Heart right ventricle (tissue), 16 donors: ENCODE measurements around the gene ARMC2. TPM values are rescaled to one million over a fixed set of nuclear protein-coding genes. Genes with fewer than 3 reads are reported as not detected.
A peak's percentile ranks its signal among the peaks of the same experiment; 100 is the strongest.

Source experiments
- ATAC-seq, 8 donors: fragments of 200-7000 bp; cut with Tn5 transposase; one replicate each; pipeline ENCODE4 v1.9.1; 2020; ENCODE audit warnings: mild to moderate bottlenecking in 8 of 8, moderate library complexity in 8 of 8, moderate number of reproducible peaks in 1 of 8
- DNase-seq, 2 donors: peaks; one replicate each; pipeline ENCODE4 v3.0.0-alpha.2; 2020
- H3K27ac ChIP-seq, 10 donors: fragments of 200-600 bp; sonication (generic) in 2 of 10; one replicate each; pipeline versions ENCODE4 v1.5.0 to v1.8.0; 2020 to 2022; ENCODE audit warnings: mild to moderate bottlenecking in 3 of 10
- H3K27me3 ChIP-seq, 7 donors: fragments of 200-600 bp; one replicate each; pipeline ENCODE4 v1.8.0; 2021 to 2022; ENCODE audit warnings: mild to moderate bottlenecking in 2 of 7
- H3K36me3 ChIP-seq, 9 donors: fragments of 200-600 bp; sonication (generic) in 1 of 9; one replicate each; pipeline versions ENCODE4 v1.5.0 to v1.8.0; 2020 to 2022; ENCODE audit warnings: mild to moderate bottlenecking in 2 of 9
- H3K4me1 ChIP-seq, 9 donors: fragments of 200-600 bp; sonication (generic) in 1 of 9; one replicate each; pipeline versions ENCODE4 v1.5.0 to v1.8.0; 2020 to 2022; ENCODE audit warnings: mild to moderate bottlenecking in 4 of 9
- H3K4me3 ChIP-seq, 10 donors: fragments of 200-600 bp; sonication (generic) in 2 of 10; one replicate each; pipeline versions ENCODE4 v1.5.0 to v1.8.0; 2020 to 2022; ENCODE audit warnings: mild to moderate bottlenecking in 7 of 10, moderate library complexity in 2 of 10
- H3K9me3 ChIP-seq, 11 donors: fragments of 200-600 bp in 10 of 11; sonication (generic) in 2 of 11; one replicate each; pipeline versions ENCODE4 v1.5.0 to v1.8.0; 2013 to 2022; ENCODE audit warnings: mild to moderate bottlenecking in 2 of 11, control low read depth in 1 of 11, moderate library complexity in 1 of 11
- WGBS, 2 donors: extraction: QIAGEN DNeasy Blood & Tissue Kit; methylation state at CpG; one replicate each; pipeline ENCODE4 v1.1.7; 2013; ENCODE audit warnings: inconsistent platforms in 1 of 2; 5-methylcytosine and 5-hydroxymethylcytosine counted together
- intact Hi-C, 10 donors: fragments of 100-400 bp; cut with DNase I; formaldehyde crosslinking; loops; one replicate each; pipeline versions ENCODE4 v1.11.1 to v1.14.2; 2022
- polyA plus RNA-seq, 2 donors: library from polyadenylated mRNA; stranded (reverse); fragments of 200-250 nt; gene quantifications; one replicate each; pipeline ENCODE4 v1.2.3, GENCODE V29; 2013
- total RNA-seq, 10 donors: library from RNA; stranded (reverse); fragmentation: NEBNext Ultra II Directional in 3 of 10; extraction: Animal tissue kit (Norgen Biotek cat#: 25700) in 3 of 10; gene quantifications; one replicate each; pipeline versions ENCODE4 v1.2.1 to v1.2.4, GENCODE V29; 2021 to 2023
- TF ChIP-seq, protein P1 (sequence below), 9 donors: fragments of 200-600 bp; sonication (generic) in 2 of 9; IDR thresholded peaks; one replicate each; pipeline versions ENCODE4 v1.5.0 to v1.8.0; 2021 to 2022; ENCODE audit warnings: antibody characterized with exemption in 9 of 9, mild to moderate bottlenecking in 5 of 9, moderate library complexity in 1 of 9
- donor health status: Arrhythmogenic right ventricular cardiomyopathy.
- donor health status: ischemic (EF 13 %, LVEDD 7.1; RV severe dilation, severe dysfunction).
- donor health status: healthy with polysubstance abuse.
- donor health status: DM: no; HTN: yes; CAD: no.
- donor health status: DM: no; HTN: no; CAD: no.
- donor health status: ischemic (EF 25% LVEDD 6.9; RV normal size, moderate dysfunction).
- donor health status: ischemic (EF 25% LVEDD 5.7; RV mildly dilated, moderate dysfunction).
- donor health status: healthy.
- donor health status: DM: yes; HTN: yes; CAD: no.
- donor health status: Ischemic cardiomyopathy.
- donor health status: ischemic (EF 35%, LVEDD 5.7; RV mildly dilated, moderate dysfunction).
- donor health status: nonischemic (EF 11% LVEDD 7.7; RV severe dilation, severe dysfunction).
- donor health status: DM: yes; HTN: yes; CAD: no.
- donor health status: PGD.
- donor health status: ischemic (EF 29% LVEDD 5.4; RV normal size, mild dysfunction).
- donor health status: nonischemic (EF 23%, LVEDD 6.1; RV moderate dilation, normal function).

ARMC2 gene
- total and polyA plus RNA-seq, 12 donors = 2.5 to 16.4 (median 12.3) TPM

DNA sequence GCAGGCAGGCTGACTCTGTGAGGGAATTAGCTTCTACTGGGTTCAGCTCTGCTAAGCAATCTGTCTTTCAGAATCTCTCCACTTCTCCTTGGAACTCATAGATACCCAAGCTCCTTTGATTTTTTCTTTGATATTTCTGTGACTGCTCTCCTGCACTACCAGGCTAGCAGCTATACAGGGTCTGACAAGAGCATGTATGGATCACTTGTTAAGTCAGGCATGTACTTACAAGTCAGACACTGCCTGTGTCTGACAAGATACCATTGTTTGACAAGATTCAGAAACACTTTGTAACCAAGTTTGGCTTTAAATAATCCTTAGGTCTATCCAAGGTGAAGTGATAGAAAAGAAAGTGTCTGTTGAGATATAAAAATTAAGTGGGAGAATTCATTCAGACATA, 167.0 kb downstream of the ARMC2 start:
- peak in 1 of 8 donors; percentile 22 for ATAC-seq
- TF ChIP-seq, protein P1, sequence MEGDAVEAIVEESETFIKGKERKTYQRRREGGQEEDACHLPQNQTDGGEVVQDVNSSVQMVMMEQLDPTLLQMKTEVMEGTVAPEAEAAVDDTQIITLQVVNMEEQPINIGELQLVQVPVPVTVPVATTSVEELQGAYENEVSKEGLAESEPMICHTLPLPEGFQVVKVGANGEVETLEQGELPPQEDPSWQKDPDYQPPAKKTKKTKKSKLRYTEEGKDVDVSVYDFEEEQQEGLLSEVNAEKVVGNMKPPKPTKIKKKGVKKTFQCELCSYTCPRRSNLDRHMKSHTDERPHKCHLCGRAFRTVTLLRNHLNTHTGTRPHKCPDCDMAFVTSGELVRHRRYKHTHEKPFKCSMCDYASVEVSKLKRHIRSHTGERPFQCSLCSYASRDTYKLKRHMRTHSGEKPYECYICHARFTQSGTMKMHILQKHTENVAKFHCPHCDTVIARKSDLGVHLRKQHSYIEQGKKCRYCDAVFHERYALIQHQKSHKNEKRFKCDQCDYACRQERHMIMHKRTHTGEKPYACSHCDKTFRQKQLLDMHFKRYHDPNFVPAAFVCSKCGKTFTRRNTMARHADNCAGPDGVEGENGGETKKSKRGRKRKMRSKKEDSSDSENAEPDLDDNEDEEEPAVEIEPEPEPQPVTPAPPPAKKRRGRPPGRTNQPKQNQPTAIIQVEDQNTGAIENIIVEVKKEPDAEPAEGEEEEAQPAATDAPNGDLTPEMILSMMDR (IDR thresholded peaks at IDR 0.05) = no peak
- intact Hi-C loops = loop anchor here in 1 of 10 donors (10.0 kb wide), 1 partner anchor 50 kb away; no protein-coding TSS in a partner anchor
- Histone ChIP-seq H3K9me3 (no peaks in the 10 kb centered on the region), H3K27me3 (no peaks in the 10 kb centered on the region), H3K4me3 (no peak overlapping the region), H3K27ac (peak overlapping the region in 5 of 10 donors; percentile 7 to 69 (median 22)), H3K4me1 (peaks cover 2 to 59% (median 35%) of the 10 kb centered on the region in 9 donors), H3K36me3 (no peaks in the 10 kb centered on the region)
- no peak for DNase-seq

DNA sequence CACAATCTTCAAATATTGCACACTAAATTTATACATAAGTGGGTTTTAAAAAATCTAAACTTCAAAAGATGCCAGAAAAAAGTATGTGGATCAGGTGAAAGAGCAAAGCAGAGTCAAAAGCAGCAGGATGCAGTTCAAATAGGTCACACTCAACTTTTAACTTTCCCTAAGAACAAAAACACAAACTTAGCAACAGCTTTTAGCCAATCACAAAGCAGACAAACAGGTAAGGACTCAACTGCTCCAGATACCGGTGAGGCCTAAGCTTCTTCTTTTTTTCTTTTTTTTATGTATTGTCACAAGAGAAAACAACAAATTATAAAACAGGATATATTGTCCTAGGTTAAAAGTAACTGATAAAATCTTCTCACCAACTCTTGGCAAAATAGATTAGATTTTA, 171.7 kb downstream of the ARMC2 start:
- H3K27me3 ChIP-seq = no peaks in the 10 kb centered on the region
- no peak for DNase-seq
- H3K9me3 ChIP-seq = no peaks in the 10 kb centered on the region
- H3K4me1 ChIP-seq = peaks cover 2 to 47% (median 27%) of the 10 kb centered on the region in 9 donors
- no peaks in the 10 kb centered on the region for H3K36me3 ChIP-seq
- 37 to 41% methylated on average over 1 of the region's 1 CpG for WGBS, 2 donors
- intact Hi-C loops = loop anchor here in 1 of 10 donors (10.0 kb wide), 1 partner anchor 45 kb away; no protein-coding TSS in a partner anchor
- H3K4me3 ChIP-seq = no peak overlapping the region
- no peak overlapping the region for H3K27ac ChIP-seq
- TF ChIP-seq, protein P1 (IDR thresholded peaks at IDR 0.05) = no peak
- no peak for ATAC-seq

DNA sequence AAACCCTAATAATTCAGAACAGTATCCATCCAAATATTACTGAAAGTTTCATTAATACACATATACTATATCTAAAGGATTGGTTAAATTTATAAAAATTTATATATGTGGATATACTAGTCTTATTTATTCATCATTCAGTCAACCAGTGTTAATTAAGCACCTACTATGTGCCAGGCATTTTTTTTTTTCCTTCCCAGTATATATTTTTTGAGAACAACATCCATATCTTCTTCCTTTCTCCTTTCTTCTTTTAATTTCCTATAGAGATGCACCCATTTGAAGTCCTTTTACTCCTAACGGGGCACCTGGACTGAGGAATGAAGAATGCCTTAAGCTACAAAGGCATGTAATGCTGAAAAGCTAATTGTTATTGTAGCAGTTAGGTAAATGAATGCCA, 173.6 kb downstream of the ARMC2 start:
- ATAC-seq (no peak), DNase-seq (no peak)
- no peak overlapping the region for H3K4me3 ChIP-seq
- no peaks in the 10 kb centered on the region for H3K9me3 ChIP-seq
- peaks cover 2 to 44% (median 28%) of the 10 kb centered on the region in 9 donors for H3K4me1 ChIP-seq
- H3K27me3 ChIP-seq = no peaks in the 10 kb centered on the region
- intact Hi-C loops = no loop called here
- 98 to 100% methylated on average over 1 of the region's 1 CpG for WGBS, 2 donors
- TF ChIP-seq, protein P1 (IDR thresholded peaks at IDR 0.05) = no peak
- no peak overlapping the region for H3K27ac ChIP-seq
- H3K36me3 ChIP-seq = no peaks in the 10 kb centered on the region

DNA sequence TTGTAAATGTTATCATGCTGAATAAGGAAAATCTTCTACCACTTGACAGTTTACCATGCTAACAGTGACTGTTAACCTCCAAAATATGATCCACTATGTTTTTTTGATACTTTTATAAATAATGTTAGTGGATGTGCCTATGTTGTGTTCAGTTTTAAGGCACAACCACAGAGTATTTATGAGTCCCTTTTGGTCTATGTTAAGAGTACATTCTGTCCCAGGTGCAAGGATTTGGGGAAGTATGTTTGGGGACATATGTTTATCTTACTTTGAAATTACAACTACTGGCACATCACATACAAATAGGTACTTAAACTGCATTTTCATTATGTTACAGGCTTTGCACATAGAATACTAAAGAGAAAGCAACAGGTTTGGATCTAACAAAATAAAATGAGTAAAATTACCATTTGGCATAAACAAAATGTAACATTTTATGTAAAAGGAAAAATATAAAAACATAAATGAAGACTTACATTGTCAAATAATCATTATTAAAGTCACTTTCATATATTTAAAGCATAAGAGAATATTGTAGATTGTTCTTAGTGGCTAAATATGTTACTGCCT, 175.2 kb downstream of the ARMC2 start:
- no peak overlapping the region for H3K27ac ChIP-seq
- no peaks in the 10 kb centered on the region for H3K36me3 ChIP-seq
- H3K27me3 ChIP-seq = no peaks in the 10 kb centered on the region
- TF ChIP-seq, protein P1 (IDR thresholded peaks at IDR 0.05) = no peak
- DNase-seq (no peak), ATAC-seq (peak in 1 of 8 donors; percentile 63)
- no peaks in the 10 kb centered on the region for H3K9me3 ChIP-seq
- peaks cover 2 to 44% (median 28%) of the 10 kb centered on the region in 9 donors for H3K4me1 ChIP-seq
- intact Hi-C loops = no loop called here
- no peak overlapping the region for H3K4me3 ChIP-seq

Other genes starting within 250 kb of the ARMC2 start
- gene SESN1, start 246.4 kb downstream of the ARMC2 start, total RNA-seq = 10 to 100 TPM; 30.4 to 62.8 (median 37.7) TPM
- 10 to 100 TPM; 16.2 to 51.0 TPM for gene SESN1, start 246.4 kb downstream of the ARMC2 start, polyA plus RNA-seq
- gene CEP57L1, start 247.1 kb downstream of the ARMC2 start, total RNA-seq = 10 to 100 TPM in 5 of 10 donors, 1 to 10 TPM in 5; 6.0 to 11.4 (median 9.6) TPM
- 10 to 100 TPM in 1 of 2 donors, 1 to 10 TPM in 1; 4.2 to 17.4 TPM for gene CEP57L1, start 247.1 kb downstream of the ARMC2 start, polyA plus RNA-seq